NCI-H1694 (cell line): ENCODE data around the gene SLC25A33.

Experiments used
- DNase-seq: peaks from one replicate; lab custom pipeline; 2025; lab: John Stamatoyannopoulos, UW

SLC25A33 gene

GRCh38 chr1:9600861-9601834 lies 61.9 kb downstream of the SLC25A33 start:
- no peak for DNase-seq

DNA sequence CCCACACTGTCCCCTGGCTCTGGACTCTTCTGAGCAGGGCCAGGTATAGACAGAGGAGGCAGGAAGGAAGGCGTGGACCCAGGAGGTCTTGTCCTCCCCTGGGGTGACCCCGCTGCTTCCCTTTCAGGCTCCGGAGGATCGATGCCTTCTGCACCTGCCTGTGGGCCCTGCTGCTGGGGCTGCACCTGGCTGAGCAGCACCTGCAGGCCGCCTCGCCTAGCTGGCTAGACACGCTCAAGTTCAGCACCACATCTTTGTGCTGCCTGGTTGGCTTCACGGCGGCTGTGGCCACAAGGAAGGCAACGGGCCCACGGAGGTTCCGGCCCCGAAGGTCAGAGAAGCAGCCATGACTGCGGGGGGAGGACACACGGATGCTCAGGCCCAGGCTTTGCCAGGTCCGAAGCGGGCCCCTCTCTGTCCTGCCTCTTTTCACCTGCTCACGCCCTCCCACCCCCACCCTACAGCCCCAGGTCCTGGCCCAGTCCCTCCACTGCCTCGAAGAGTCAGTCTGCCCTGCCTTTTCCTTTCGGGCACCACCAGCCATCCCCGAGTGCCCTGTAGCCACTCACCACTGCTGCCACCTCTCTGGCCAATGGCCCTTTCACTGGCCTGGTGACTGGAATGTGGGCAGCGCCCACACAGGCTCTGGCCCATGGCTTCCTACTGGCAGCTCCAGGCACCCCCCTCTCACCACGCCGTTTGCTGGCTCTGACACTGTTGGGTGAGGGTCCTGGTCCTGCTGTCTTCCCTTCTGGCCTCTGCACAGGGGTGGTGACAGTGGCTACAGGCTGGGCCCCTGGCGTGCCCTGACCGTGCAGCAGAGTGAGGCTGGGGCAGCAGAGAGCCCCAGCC lies 62.9 kb downstream of the SLC25A33 start:
- DNase-seq: no peak

DNA sequence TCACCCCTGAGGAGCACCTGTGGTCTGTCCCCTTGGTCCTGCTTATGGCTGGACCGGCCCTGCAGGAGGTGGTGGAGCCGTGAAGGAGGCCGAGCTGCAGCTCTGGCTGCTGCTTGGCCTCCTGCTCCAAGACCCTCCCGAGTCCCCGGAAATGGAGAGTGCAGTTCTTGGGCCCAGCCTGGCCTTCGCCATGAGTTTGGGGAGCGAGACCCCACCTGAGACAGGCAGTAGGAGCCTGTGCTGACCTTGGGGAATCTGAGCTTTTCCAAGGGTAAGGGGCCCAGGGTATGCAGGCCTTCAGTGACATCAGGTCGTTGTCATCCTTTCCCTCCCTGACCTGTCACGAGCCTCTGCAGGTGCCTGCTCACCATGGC lies 63.5 kb downstream of the SLC25A33 start:
- no peak for DNase-seq

DNA sequence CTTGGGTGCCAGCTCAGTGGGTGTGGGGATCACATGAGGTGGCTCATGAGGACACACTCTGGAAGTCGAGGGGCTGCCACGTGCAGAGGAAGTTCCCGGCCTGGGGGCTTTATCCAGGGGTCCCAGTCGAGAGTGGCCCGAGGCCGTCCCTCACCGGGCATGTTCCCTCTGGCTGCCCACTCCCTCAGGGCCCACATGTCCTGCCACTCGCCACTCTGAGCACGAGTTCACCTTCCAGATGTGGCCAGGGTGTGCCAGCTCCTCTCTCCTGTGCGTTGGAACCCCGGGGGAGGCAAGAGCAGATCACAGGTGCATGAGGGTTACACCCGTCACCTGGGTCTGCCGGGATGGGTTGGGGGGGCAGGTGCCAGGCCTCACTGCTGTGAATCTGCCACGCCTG lies 64.0 kb downstream of the SLC25A33 start:
- DNase-seq: no peak

DNA sequence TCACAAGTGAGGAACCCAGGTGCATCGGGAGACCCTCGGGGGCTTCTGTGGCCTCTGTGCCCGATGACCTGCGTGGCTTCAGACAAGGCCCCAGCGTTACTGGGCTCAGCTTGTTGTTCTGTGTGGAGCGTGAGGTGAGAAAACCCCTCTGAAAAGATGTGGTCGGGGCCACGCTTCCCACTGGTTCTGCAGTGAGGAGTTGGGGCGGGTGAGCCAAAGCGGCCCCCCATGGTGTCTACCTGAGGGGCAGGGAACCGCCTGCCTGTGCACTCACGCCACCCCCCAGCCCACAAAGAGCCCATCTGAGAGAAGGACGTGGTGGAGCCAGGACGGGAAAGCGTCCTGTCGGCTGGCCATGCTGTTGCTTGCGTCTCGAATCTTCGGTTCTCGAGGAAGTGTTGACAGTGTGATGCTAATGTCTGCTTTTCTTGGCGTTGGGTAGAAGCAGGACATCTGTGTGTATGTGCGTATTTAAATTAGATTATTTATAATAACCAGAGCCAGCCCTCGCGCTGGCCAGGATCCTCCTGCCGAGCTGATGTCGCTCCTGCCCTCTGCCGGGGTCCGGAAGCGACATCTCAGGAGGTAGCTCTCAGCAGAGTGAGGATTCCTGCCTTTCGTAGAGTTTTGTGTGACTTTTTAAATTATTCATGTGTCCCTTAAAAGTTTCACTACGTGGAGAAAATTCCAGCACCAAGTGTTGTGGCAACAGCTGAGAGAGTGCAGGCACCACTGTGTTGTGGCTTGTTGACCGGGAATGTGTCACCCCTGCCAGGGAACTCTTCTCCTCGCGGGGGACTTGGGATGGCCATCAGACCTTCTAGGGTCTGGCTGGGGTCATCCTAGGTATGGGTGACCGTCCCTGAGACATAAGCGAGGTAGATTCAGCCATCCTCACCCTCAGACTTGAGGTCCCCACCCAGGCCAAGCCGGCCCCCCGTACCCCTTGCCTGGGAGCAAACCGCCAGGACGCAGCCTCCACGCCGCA lies 64.8 kb downstream of the SLC25A33 start:
- DNase-seq: peak; percentile 13

DNA sequence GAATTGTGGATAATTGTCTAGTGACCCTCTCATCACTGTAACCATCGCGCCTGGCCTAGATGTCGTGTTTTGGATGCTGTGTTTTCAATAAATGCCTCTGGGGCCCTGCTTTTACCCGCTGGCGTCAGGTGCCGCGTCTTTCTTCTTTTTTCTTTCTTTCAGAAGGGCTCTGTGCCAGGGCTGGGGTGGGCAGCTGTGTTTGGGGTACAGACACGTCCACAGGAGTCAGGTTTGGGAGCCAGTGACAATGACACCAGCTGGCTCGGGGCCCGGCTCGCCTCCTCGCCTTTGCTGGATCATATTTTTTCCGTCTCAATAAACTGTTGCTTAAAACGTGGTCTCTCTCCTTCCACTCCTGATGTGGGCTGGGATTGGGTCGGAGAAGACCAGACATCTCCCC lies 65.6 kb downstream of the SLC25A33 start:
- DNase-seq: no peak

DNA sequence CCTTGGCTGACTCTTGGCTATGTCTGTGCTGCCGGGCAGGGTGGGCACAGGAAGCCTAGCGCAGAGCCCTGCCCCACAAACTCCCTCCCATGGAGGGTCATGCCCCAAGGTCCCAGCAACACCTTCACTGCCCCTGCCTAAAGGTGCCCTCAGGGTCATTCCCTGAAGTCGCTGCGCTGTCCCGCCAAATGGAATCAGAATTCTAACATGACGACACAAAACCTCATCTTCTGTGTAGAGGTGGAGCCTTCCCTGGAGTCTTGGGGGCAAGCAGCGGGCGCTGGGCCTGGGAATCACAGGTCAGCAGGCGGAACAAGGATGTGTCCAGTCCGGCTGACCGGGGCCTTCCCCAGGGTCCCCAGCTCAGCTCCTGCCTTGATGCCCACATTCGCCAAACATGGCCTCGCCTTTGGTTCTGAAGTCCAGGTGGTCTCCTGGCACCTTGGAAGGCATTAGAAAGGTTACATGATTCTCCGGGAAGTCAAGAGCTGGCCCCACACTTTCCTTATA lies 66.7 kb downstream of the SLC25A33 start:
- no peak for DNase-seq

- DNase-seq: no peak
These were observed 67.2 kb downstream of the SLC25A33 start for GRCh38 chr1:9606458-9606857.

- no peak for DNase-seq
These were observed 67.7 kb downstream of the SLC25A33 start for GRCh38 chr1:9606948-9607347.

GRCh38 chr1:9607352-9607751 lies 68.1 kb downstream of the SLC25A33 start:
- no peak for DNase-seq

GRCh38 chr1:9609998-9610397 lies 70.7 kb downstream of the SLC25A33 start:
- no peak for DNase-seq

DNA sequence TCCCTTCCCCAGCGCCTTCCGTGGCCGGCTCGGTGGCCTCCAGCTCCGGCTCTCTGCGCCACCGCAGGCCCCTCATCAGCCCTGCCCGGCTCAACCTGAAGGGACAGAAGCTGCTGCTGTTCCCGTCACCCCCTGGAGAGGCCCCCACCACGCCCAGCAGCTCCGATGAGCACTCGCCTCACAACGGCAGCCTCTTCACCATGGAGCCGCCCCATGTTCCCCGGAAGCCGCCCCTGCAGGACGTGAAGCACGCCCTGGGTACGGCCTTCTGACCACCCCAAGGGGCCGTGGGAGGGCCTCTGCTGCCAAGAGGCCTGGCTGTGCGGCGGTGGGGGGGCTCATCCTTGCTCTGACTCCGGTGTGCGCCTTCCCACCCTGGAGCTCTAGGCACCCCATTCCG lies 71.3 kb downstream of the SLC25A33 start:
- no peak for DNase-seq

GRCh38 chr1:9611716-9612115 lies 72.5 kb downstream of the SLC25A33 start:
- no peak for DNase-seq

GRCh38 chr1:9612162-9612845 lies 73.0 kb downstream of the SLC25A33 start:
- no peak for DNase-seq

- DNase-seq: no peak
These were observed 73.8 kb downstream of the SLC25A33 start for GRCh38 chr1:9612871-9613624.

GRCh38 chr1:9613625-9614299 lies 74.5 kb downstream of the SLC25A33 start:
- DNase-seq: no peak

DNA sequence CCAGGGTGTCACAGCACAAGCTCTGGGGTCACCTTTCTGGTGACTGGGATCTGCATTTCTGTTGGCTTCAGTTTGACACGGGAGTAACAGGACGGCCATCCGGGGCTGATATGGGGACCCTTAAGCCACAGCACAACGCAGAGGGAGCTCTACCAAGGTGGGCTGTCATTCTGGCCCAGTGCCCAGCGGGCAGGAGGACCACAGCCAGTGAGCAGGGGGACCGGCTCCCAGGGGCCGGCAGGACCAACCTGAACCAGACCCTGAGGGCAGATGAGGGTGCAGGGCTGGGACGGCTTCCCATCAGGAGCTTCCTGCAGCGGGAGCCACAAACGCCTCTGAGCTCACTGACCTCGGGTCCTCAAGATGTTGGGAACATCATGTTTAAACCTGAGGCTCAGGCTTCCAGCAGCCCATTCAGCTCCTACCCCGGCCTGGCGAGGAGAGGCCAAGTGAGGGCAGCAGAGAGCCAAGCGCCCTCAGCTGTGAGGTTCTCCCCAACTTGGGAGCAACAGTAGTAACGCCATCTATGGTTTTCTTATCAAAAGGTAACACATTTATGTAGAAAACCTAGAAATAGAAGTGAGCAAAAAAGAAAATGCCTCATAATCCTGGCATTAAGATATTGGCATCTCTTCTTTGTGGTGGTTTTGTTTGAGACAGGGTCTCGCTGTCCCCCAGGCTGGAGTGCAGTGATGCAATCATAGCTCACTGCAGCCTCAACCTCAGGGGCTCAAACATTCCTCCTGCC lies 76.2 kb downstream of the SLC25A33 start:
- DNase-seq: no peak

- DNase-seq: no peak
These were observed 79.8 kb downstream of the SLC25A33 start for GRCh38 chr1:9618909-9619679.
